ENCODE measurements around the gene CFAP46.
"Not testable (repeated sequence)": the region's sequence is repeated elsewhere in the genome, so short reads cannot be mapped to it uniquely, and the experiment has no call there.

Gene CFAP46

DNA sequence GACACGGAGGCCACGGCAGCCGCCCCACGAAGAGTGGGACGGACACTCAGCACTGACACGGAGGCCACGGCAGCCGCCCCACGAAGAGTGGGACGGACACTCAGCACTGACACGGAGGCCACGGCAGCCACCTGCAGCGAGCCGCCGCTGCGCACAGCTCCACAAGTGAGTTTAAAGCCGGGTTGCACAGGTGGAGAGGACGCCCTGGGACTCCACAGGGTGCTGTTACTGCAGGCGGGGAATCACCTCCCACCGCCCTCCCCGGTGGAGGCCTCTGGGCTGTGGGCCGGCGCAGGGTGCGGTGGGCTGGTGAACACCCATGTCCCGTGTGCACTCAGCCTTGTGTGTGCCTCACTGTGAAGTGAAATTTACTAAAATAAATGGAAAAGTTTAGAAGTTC lies 169.6 kb downstream of the CFAP46 start:
- Histone ChIP-seq H3K36me3 (ENCODE audit: control insufficient read depth in 4 of 4, insufficient read depth in 4 of 4, low read length in 3 of 4) (peaks cover 3 to 50% (median 24%) of the 10 kb centered on the region in 4 experiments), H3K9me3 (ENCODE audit: control extremely low read depth in 1 of 5, control insufficient read depth in 4 of 5, insufficient read depth in 2 of 5, low read depth in 1 of 5, low read length in 4 of 5) (peaks cover 0 to 13% (median 11%) of the 10 kb centered on the region in 5 experiments)
- POLR2A ChIA-PET; H3K4me3 ChIP-seq (ENCODE audit: control insufficient read depth in 1 of 7, extremely low read depth in 1 of 7, insufficient read depth in 4 of 7, low read depth in 2 of 7, low read length in 6 of 7); H3K27ac ChIP-seq (ENCODE audit: insufficient read depth in 1 of 2, low read depth in 1 of 2, low read length in 2 of 2, poor library complexity in 1 of 2, severe bottlenecking in 2 of 2); CTCF ChIA-PET; H3K27me3 ChIP-seq (replicated peaks in 2 of 5; ENCODE audit: control insufficient read depth in 4 of 5, insufficient read depth in 5 of 5, low read length in 4 of 5); H3K4me1 ChIP-seq (ENCODE audit: control extremely low read depth in 1 of 4, control insufficient read depth in 4 of 4, insufficient read depth in 4 of 4, low read length in 3 of 4): not testable (repeated sequence)
- WGBS (ENCODE audit: insufficient coverage), result 100% methylated on average over 14 of the region's 25 CpGs
- DNase-seq, result peak in 1 of 3 donors; percentile 16

DNA sequence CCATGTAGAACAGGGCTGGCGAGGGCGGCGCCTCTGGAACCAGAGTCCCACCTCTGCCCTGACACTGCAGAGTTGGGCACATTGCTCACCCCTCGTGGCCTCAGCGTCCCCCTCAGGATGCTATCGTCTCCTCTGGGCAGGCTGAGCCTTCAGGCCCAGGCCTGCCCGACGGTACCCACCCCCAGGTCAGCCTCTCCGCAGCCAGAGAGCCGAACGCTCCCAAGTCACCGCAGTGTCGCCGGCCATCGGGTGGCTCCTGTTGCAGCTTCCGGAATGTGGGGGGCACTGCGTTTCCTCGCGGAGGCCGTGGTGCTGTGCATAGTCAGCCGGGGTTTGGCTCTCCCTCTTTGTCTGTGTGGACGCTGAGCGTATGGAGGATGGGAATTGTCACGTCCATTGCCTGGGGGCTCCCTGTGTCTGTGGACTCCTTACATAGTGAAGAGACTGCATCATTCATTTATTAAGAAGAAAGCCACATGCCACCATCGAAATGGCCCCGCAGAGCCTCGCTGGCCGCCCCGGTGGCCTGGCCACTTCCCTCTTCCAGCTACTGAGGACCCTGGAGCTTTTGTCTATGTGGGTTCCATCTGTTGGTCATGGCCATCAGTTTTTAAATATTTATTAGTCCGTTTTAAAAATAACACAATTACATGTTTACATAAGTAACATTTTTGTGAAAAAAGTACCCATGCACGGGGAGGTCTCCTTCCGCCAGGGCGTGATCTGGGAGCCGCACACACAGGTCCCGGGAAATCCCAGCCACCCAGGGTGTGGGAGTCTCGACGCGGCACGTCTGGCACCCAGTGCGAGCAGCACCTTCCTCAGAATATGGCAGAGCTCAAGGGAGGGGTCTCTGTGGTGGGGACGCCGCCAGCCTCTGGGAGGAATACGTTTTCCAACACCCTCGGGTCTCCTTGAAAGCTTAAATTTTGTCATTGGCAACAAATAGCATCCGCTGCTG lies 172.0 kb downstream of the CFAP46 start:
- peaks cover 3 to 52% (median 31%) of the 10 kb centered on the region in 4 experiments for H3K36me3 ChIP-seq (ENCODE audit: control insufficient read depth in 4 of 4, insufficient read depth in 4 of 4, low read length in 3 of 4)
- H3K27me3 ChIP-seq (replicated peaks in 2 of 5; ENCODE audit: control insufficient read depth in 4 of 5, insufficient read depth in 5 of 5, low read length in 4 of 5), result no peaks in the 10 kb centered on the region
- no peak for DNase-seq
- WGBS (ENCODE audit: insufficient coverage), result 98% methylated on average over 35 of the region's 45 CpGs
- peaks cover 0 to 13% (median 11%) of the 10 kb centered on the region in 5 experiments for H3K9me3 ChIP-seq (ENCODE audit: control extremely low read depth in 1 of 5, control insufficient read depth in 4 of 5, insufficient read depth in 2 of 5, low read depth in 1 of 5, low read length in 4 of 5)
- POLR2A ChIA-PET, result no interaction called here
- no peaks in the 10 kb centered on the region for H3K4me1 ChIP-seq (ENCODE audit: control extremely low read depth in 1 of 4, control insufficient read depth in 4 of 4, insufficient read depth in 4 of 4, low read length in 3 of 4)
- no peak overlapping the region for H3K4me3 ChIP-seq (ENCODE audit: control insufficient read depth in 1 of 7, extremely low read depth in 1 of 7, insufficient read depth in 4 of 7, low read depth in 2 of 7, low read length in 6 of 7)
- H3K27ac ChIP-seq (ENCODE audit: insufficient read depth in 1 of 2, low read depth in 1 of 2, low read length in 2 of 2, poor library complexity in 1 of 2, severe bottlenecking in 2 of 2), result no peak overlapping the region
- CTCF ChIA-PET, result no interaction called here

DNA sequence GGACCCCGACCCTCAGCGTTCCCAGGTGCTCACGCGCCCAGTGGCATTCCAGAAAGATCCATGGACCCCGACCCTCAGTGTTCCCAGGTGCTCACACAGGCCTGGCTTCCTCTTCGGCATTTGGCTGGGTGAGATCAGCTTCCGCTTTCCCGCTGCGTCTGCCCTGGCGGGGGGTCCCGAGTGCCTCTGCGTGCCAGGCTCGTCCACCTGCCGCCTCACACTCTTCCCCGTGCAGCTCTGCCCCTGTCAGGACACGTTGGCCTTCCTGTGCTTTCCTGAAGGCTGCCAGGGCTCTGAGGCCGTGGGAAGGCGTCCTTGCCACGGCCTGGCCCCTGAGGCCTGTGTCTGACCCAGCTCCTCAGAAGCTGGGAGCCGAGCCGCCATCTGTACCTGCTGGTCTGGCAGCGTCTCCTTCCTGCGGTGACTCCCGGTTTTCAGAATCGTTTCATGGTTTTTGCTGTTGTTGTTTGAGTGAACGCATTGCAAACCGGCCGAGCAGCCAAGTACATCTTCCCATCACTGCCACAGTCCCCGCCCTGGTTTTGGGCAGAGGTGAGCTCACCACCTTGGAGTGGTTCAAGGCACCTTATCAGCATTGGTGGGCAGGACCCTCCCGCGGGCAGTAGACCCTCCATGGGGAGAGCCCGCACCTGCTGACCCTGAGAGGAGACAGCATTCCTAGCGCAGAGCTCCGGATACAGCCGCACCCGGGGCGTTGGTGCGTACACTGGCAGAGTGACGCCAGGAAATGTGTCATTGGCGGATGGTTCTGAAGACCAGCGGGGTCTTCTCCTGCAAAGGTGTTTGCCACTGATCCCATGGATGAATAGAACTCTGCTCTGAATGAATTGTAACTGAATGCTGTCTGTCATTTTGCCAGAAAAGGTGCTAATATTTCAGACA lies 173.8 kb downstream of the CFAP46 start:
- ChIA-PET POLR2A (no interaction called here), CTCF (no interaction called here)
- Histone ChIP-seq H3K9me3 (ENCODE audit: control extremely low read depth in 1 of 5, control insufficient read depth in 4 of 5, insufficient read depth in 2 of 5, low read depth in 1 of 5, low read length in 4 of 5) (peaks cover 0 to 13% (median 11%) of the 10 kb centered on the region in 5 experiments), H3K27ac (ENCODE audit: insufficient read depth in 1 of 2, low read depth in 1 of 2, low read length in 2 of 2, poor library complexity in 1 of 2, severe bottlenecking in 2 of 2) (no peak overlapping the region), H3K27me3 (replicated peaks in 2 of 5; ENCODE audit: control insufficient read depth in 4 of 5, insufficient read depth in 5 of 5, low read length in 4 of 5) (no peaks in the 10 kb centered on the region), H3K4me1 (ENCODE audit: control extremely low read depth in 1 of 4, control insufficient read depth in 4 of 4, insufficient read depth in 4 of 4, low read length in 3 of 4) (no peaks in the 10 kb centered on the region), H3K36me3 (ENCODE audit: control insufficient read depth in 4 of 4, insufficient read depth in 4 of 4, low read length in 3 of 4) (peaks cover 3 to 53% (median 31%) of the 10 kb centered on the region in 4 experiments), H3K4me3 (ENCODE audit: control insufficient read depth in 1 of 7, extremely low read depth in 1 of 7, insufficient read depth in 4 of 7, low read depth in 2 of 7, low read length in 6 of 7) (no peak overlapping the region)
- no peak for DNase-seq
- WGBS (ENCODE audit: insufficient coverage), result 97% methylated on average over 35 of the region's 41 CpGs

DNA sequence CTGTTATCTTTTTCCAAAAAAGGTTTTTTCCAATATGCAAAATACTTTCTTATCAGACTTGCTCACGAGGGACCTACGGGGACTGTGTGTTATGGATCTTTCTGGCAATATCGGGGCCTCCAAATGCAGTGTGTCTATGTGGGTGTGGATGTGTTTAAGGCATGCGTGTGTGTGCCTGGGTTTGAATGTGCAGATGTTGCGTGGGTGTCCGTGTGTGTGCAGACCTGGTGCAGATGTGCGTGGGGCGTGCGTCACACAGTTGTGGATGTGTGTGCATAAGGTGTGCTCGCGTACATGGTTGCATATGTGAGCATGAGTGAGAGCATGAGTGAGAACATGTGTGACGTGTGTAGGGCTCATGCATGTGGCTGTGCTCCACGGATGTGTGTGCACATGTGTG lies 176.1 kb downstream of the CFAP46 start:
- CTCF ChIA-PET, result no interaction called here
- H3K27me3 ChIP-seq (replicated peaks in 2 of 5; ENCODE audit: control insufficient read depth in 4 of 5, insufficient read depth in 5 of 5, low read length in 4 of 5), result no peaks in the 10 kb centered on the region
- H3K4me3 ChIP-seq (ENCODE audit: control insufficient read depth in 1 of 7, extremely low read depth in 1 of 7, insufficient read depth in 4 of 7, low read depth in 2 of 7, low read length in 6 of 7), result no peak overlapping the region
- POLR2A ChIA-PET, result no interaction called here
- no peak for DNase-seq
- 100% methylated on average over 4 of the region's 13 CpGs for WGBS (ENCODE audit: insufficient coverage)
- no peak overlapping the region for H3K27ac ChIP-seq (ENCODE audit: insufficient read depth in 1 of 2, low read depth in 1 of 2, low read length in 2 of 2, poor library complexity in 1 of 2, severe bottlenecking in 2 of 2)
- H3K4me1 ChIP-seq (ENCODE audit: control extremely low read depth in 1 of 4, control insufficient read depth in 4 of 4, insufficient read depth in 4 of 4, low read length in 3 of 4), result no peaks in the 10 kb centered on the region
- H3K9me3 ChIP-seq (ENCODE audit: control extremely low read depth in 1 of 5, control insufficient read depth in 4 of 5, insufficient read depth in 2 of 5, low read depth in 1 of 5, low read length in 4 of 5), result peaks cover 0 to 13% (median 8%) of the 10 kb centered on the region in 5 experiments
- H3K36me3 ChIP-seq (ENCODE audit: control insufficient read depth in 4 of 4, insufficient read depth in 4 of 4, low read length in 3 of 4), result peaks cover 3 to 55% (median 30%) of the 10 kb centered on the region in 4 experiments

DNA sequence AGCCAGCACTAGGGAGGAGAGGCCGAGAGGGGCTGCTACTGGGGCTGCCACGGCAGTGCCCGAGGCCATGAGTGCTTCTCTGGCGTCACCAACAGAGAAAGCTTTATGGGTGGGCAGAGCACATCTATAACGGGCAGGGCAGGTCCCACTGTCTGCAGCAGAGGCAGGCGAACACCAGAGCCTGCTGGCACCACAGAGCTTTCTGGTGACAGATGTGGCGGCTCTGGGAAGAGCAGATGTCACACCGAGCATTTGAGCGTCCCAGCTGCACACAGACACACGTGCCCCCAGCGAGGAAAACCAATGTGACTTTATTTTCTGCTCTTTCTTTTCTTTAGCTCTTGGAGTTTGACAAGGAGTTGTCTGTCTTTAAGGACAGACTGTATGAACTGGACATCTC lies 176.9 kb downstream of the CFAP46 start:
- CTCF ChIA-PET, result no interaction called here
- POLR2A ChIA-PET, result no interaction called here
- WGBS (ENCODE audit: insufficient coverage), result 98% methylated on average over 11 of the region's 11 CpGs

DNA sequence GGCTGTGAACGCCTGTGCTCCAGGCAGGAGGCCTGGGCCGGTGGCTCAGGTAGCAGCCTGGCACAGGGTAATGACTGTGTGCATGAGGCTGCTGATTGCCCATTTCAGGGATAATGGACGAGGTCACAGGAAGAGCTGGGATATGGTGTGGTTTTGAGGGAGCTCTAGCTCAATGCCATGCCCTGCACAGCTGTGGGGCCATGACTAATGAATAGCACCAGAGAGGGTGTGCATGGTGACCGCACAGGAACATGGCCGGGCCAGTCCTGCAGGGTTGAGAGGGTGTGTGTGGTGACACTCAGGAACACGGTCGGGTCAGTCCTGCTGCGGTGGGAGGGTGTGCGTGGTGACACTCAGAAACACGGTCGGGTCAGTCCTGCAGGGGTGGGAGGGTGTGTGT lies 178.3 kb downstream of the CFAP46 start:
- peaks cover 0 to 11% (median 8%) of the 10 kb centered on the region in 5 experiments for H3K9me3 ChIP-seq (ENCODE audit: control extremely low read depth in 1 of 5, control insufficient read depth in 4 of 5, insufficient read depth in 2 of 5, low read depth in 1 of 5, low read length in 4 of 5)
- H3K27ac ChIP-seq (ENCODE audit: insufficient read depth in 1 of 2, low read depth in 1 of 2, low read length in 2 of 2, poor library complexity in 1 of 2, severe bottlenecking in 2 of 2), result no peak overlapping the region
- no peak for DNase-seq
- POLR2A ChIA-PET, result no interaction called here
- H3K36me3 ChIP-seq (ENCODE audit: control insufficient read depth in 4 of 4, insufficient read depth in 4 of 4, low read length in 3 of 4), result peaks cover 0 to 58% (median 26%) of the 10 kb centered on the region in 4 experiments
- H3K4me3 ChIP-seq (ENCODE audit: control insufficient read depth in 1 of 7, extremely low read depth in 1 of 7, insufficient read depth in 4 of 7, low read depth in 2 of 7, low read length in 6 of 7), result no peak overlapping the region
- 98% methylated on average over 3 of the region's 11 CpGs for WGBS (ENCODE audit: insufficient coverage)
- CTCF ChIA-PET, result no interaction called here
- H3K4me1 ChIP-seq (ENCODE audit: control extremely low read depth in 1 of 4, control insufficient read depth in 4 of 4, insufficient read depth in 4 of 4, low read length in 3 of 4), result no peaks in the 10 kb centered on the region
- H3K27me3 ChIP-seq (replicated peaks in 2 of 5; ENCODE audit: control insufficient read depth in 4 of 5, insufficient read depth in 5 of 5, low read length in 4 of 5), result no peaks in the 10 kb centered on the region

More for the DNA sequence above, 176.9 kb downstream of the CFAP46 start:
- no peaks in the 10 kb centered on the region for H3K4me1 ChIP-seq (ENCODE audit: control extremely low read depth in 1 of 4, control insufficient read depth in 4 of 4, insufficient read depth in 4 of 4, low read length in 3 of 4)
- DNase-seq, result no peak
- peaks cover 0 to 13% (median 8%) of the 10 kb centered on the region in 5 experiments for H3K9me3 ChIP-seq (ENCODE audit: control extremely low read depth in 1 of 5, control insufficient read depth in 4 of 5, insufficient read depth in 2 of 5, low read depth in 1 of 5, low read length in 4 of 5)
- H3K27me3 ChIP-seq (replicated peaks in 2 of 5; ENCODE audit: control insufficient read depth in 4 of 5, insufficient read depth in 5 of 5, low read length in 4 of 5), result no peaks in the 10 kb centered on the region
- H3K4me3 ChIP-seq (ENCODE audit: control insufficient read depth in 1 of 7, extremely low read depth in 1 of 7, insufficient read depth in 4 of 7, low read depth in 2 of 7, low read length in 6 of 7), result no peak overlapping the region
- H3K27ac ChIP-seq (ENCODE audit: insufficient read depth in 1 of 2, low read depth in 1 of 2, low read length in 2 of 2, poor library complexity in 1 of 2, severe bottlenecking in 2 of 2), result no peak overlapping the region
- H3K36me3 ChIP-seq (ENCODE audit: control insufficient read depth in 4 of 4, insufficient read depth in 4 of 4, low read length in 3 of 4), result peaks cover 3 to 56% (median 26%) of the 10 kb centered on the region in 4 experiments

All from common myeloid progenitor, CD34-positive (primary cell).